SH-SY5Y (cell line): ENCODE measurements around the gene COL6A1.

Experiments
- GATA2 ChIP-seq: IDR thresholded peaks from 2 replicates; pipeline ENCODE4 v1.6.1; 2011; ENCODE audit warnings: mild to moderate bottlenecking, low read depth, low read length
- GATA3 ChIP-seq: IDR thresholded peaks from 2 replicates; pipeline ENCODE4 v1.6.1; 2011; ENCODE audit warnings: low read depth, mild to moderate bottlenecking, low read length, moderate library complexity

The COL6A1 gene

DNA sequence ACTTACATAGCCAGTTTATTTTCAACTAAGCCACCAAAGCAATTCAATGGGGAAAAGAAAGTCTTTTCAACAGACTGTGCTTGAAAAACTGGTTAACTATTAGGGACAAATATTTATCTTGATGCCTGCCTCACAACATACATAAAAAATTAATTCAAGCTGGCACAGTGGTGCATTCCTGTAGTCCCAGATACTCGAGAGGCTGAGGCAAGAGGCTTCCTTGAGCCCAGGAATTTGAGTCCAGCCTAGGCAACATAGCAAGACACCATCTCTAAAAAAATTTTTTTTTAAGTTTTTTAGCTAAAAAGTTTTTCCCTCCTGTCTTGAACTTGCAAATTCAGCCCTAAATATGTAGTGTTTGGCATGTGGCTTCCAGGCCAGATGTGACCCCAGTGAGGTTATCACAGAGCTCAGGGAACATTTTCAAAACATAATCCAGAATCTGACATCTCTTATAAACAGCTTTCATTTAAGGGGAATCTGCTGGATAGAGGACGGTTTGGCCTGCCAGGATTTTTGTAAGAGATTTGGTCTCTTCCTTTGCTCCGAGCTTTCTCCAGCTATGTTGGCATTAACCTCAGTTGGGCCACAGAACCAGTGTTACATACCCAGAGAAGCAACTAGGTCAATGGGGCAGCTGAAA, 46.4 kb downstream of the COL6A1 start:
- TF ChIP-seq GATA3 (no peak), GATA2 (no peak)

DNA sequence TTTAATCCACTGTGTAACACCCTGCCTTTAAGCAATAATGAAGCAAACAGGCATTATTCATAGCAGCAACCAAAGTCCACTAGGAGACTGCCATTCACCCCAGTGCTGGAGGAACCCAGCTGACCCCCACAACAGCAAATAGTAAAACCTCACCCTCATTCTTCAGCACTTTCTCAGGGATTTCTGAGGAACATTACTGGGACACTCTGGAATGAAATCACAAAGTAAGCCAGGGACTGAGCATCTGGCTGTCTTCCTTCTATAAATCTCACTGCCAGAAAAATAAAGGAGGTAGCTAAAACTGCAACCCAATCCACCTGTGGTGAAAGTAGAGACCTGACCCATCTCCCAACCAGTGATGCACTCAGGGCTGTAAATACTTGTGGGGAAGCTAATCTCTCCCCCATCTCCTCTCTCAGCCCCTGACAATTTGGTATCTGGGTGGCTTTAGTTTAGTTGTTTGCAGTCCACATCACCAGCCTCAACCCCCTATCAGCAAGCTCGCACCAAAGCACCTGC, 47.1 kb downstream of the COL6A1 start:
- TF ChIP-seq GATA2 (no peak), GATA3 (no peak)

- TF ChIP-seq GATA3 (no peak), GATA2 (no peak)
Measured at GRCh38 chr21:46029186-46029924, 47.8 kb downstream of the COL6A1 start.

- TF ChIP-seq GATA2 = no peak
- TF ChIP-seq GATA3 = no peak
Measured at GRCh38 chr21:46031484-46031883, 49.9 kb downstream of the COL6A1 start.

GRCh38 chr21:46032100-46032499, 50.5 kb downstream of the COL6A1 start:
- no peak for TF ChIP-seq GATA3
- no peak for TF ChIP-seq GATA2

GRCh38 chr21:46033410-46034400, 52.1 kb downstream of the COL6A1 start:
- no peak for TF ChIP-seq GATA2
- no peak for TF ChIP-seq GATA3

GRCh38 chr21:46035809-46036695, 54.5 kb downstream of the COL6A1 start:
- TF ChIP-seq GATA2 = no peak
- no peak for TF ChIP-seq GATA3

DNA sequence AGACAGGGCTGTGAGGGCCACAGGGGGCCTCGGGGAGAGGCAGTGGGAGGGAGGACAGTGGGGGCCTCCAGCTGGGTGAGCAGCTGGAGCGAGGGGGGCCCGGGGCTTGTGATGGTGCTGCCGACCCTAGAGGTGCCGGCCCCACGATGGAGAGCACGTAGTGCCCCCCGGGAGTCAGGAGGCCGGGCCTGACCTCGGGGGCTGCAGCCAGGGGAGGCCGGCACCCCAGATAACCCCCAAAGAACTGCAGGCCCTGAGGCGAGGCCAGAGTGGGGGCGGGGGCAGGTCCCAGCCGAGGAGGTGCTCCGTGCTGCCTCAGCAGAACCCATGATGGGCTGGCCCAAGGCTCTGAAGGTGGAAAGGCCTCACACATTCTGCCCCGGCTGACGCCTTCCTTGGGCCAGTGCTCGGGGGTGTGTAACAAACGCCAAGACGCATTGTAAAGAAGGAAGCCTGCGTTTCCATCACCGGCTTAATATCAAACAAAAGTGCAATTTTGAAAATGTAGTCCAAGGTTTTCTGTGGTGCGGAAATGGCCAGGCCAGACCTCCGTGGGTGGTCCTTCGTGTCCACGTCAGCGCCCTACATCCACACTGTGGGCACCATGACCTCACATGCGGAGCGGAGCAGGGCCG, 55.2 kb downstream of the COL6A1 start:
- TF ChIP-seq GATA3 (no peak), GATA2 (no peak)

DNA sequence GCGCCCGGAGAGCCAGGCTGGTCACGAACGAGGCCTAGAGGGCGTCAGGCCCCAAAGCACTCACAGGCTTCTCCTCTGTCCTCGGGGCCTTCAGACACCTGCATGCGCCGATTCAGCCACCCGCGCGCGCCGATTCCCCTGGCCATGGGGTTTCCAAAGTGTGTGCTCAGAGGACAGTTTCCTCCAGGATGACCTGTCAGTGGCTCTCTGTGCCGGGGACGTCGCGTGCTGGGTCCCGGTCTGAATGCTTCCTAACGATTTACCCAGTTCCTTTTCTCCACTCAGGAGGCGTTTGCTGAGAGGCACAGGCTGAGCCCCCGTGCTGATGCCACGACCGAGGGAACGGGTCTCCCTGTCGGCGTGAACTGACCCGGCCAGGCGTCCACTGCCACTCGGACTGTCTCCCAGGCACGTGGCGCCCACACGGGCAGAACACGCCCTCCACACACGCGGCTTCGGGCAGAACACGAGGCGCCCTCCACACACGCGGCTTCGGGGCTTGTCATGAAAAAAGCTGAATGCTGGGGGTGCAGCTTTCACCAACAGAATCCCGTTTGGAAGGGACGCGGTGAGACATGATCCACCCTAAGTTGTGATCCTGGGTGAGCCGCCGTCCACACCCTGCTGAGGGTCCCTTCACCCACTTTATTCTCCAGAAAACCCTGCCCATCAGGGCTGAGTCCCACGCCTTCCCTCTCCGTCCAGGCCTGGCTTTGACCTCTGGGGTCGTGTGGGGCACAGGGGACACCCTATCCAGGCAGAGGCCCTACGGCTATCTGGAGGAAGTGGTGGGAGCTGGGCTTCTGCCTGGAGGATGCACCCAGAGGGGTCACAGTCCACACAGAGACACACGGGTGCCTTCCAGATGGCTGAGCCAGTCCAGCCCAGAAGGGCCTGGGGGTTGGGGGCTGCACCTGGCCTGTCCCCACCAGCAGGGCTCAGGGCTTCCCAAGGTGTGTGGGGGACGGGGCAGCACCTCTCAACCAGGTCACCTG, 56.1 kb downstream of the COL6A1 start:
- no peak for TF ChIP-seq GATA3
- TF ChIP-seq GATA2 = no peak

- no peak for TF ChIP-seq GATA3
- TF ChIP-seq GATA2 = no peak
Measured at GRCh38 chr21:46038341-46038829, 56.8 kb downstream of the COL6A1 start.

GRCh38 chr21:46038871-46039397, 57.4 kb downstream of the COL6A1 start:
- TF ChIP-seq GATA2 (no peak), GATA3 (no peak)
